GM12872 (cell line): ENCODE results near the gene POU2F1.

Experiments
- CTCF ChIP-seq: IDR thresholded peaks from 3 replicates; pipeline ENCODE4 v1.5.1; 2011; ENCODE audit warnings: low read depth, mild to moderate bottlenecking, low read length, moderate library complexity; ENCODE audit not compliant: insufficient read depth

POU2F1 gene

GRCh38 chr1:167294528-167294927 is 73.8 kb downstream of the POU2F1 start:
- no peak for TF ChIP-seq CTCF

- TF ChIP-seq CTCF, result no peak
These were observed 76.8 kb downstream of the POU2F1 start for GRCh38 chr1:167297222-167298214.

- no peak for TF ChIP-seq CTCF
These were observed 77.6 kb downstream of the POU2F1 start for GRCh38 chr1:167298325-167298724.

GRCh38 chr1:167301355-167301754 is 80.7 kb downstream of the POU2F1 start:
- no peak for TF ChIP-seq CTCF

- no peak for TF ChIP-seq CTCF
These were observed 83.5 kb downstream of the POU2F1 start for GRCh38 chr1:167304165-167304564.

- TF ChIP-seq CTCF, result no peak
These were observed 84.5 kb downstream of the POU2F1 start for GRCh38 chr1:167305059-167305705.

- no peak for TF ChIP-seq CTCF
These were observed 85.1 kb downstream of the POU2F1 start for GRCh38 chr1:167305706-167306277.
